Measurements from ENCODE around the gene ANKRD17. TPM values are rescaled to one million over a fixed set of nuclear protein-coding genes. Genes with fewer than 3 reads are reported as not detected.
"Not testable (repeated sequence)": the region's sequence is repeated elsewhere in the genome, so short reads cannot be mapped to it uniquely, and the experiment has no call there.

The ANKRD17 gene
- total RNA-seq, 2 experiments from 2014 or later = 42.3 to 44.2 TPM

DNA sequence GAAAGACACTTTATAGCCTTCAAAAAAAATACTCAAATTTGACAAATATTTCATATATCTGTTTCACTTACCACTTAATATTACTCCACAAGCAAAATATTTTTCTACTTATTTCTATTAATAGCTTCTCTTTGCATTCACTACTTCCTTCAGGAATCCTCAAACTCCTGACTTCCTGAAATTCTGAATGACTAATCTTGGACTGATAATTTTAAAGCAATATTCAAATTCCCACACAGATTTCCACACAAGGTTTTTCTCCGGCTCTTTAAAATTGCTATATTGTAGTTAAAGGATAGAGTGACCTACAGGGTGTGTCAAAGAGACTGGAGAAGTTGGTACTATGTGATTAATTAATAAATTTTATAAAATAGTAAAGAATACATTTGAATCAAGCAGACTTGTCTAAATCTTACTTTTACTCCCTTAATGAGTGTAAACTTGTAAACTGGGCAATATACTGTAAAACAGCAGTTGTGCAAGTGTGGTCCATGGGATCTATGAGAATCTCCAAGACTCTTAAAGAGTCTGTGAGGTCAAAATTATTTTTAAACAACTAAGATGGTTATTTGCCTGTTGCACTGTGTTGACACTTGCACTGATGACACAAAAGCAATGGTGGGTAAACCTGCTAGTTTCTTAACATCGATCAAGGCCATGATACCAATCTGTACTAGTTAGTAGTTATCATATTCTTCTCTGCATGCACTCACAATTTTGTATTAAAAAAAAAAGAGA is 44.5 kb downstream of the ANKRD17 start:
- DNase-seq = no peak
- Mint-ChIP-seq H3K27me3 (ENCODE audit: low read depth) (no peaks in the 10 kb centered on the region), H3K4me1 (ENCODE audit: low read depth) (peaks cover 25% of the 10 kb centered on the region), H3K36me3 (ENCODE audit: low read depth) (peaks cover 21% of the 10 kb centered on the region), H3K4me3 (no peak overlapping the region), H3K9me3 (no peaks in the 10 kb centered on the region), H3K27ac (no peak overlapping the region)
- intact Hi-C loops (cut with micrococcal nuclease) = loop anchor here (5.0 kb wide), 1 partner anchor 42 kb away; no protein-coding TSS in a partner anchor
- CTCF ChIA-PET = interaction anchor here (1.4 kb wide), 1 partner anchor 43 kb away, joined by 3 read pairs; no protein-coding TSS in a partner anchor

DNA sequence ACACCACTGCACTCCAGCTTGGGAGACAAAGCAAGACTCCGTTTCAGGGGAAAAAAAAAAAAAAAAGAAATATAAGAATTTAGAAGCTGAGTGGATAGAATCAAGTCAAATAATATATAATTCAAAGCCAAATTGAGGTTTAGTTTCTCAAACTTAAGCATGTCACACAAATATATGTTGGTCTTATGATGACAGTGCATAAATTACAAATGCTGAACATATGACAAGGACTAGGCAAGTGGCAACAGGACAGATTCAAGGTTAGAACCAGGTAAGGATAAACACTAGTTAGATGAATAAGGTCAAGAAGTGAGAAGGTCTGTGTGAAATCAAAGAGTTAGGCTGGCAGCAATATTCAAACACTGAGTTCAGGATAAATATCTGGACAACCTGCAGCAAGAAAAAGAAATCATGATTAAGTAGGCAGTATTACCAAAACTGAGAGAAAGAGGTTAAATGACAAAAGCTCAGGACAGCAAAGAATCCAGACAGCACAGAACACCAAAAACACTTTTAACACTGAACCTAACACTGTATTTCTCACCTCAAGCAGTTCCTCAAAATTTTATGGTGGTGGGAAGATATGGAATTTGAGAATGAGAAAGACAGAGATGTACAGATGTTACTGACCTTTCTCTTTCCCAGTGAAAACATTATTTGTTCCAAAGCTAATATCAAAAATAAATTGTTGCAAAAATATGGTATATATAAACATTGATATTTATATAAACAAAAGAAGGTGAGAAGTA is 45.4 kb downstream of the ANKRD17 start:
- Mint-ChIP-seq H3K9me3 (no peaks in the 10 kb centered on the region), H3K36me3 (ENCODE audit: low read depth) (peaks cover 24% of the 10 kb centered on the region), H3K4me3 (no peak overlapping the region), H3K27me3 (ENCODE audit: low read depth) (no peaks in the 10 kb centered on the region), H3K4me1 (ENCODE audit: low read depth) (peaks cover 28% of the 10 kb centered on the region), H3K27ac (no peak overlapping the region)
- CTCF ChIA-PET = interaction anchor here (0.6 to 1.4 kb wide), 2 partner anchors 33 to 44 kb away, joined by 3 read pairs; no protein-coding TSS in a partner anchor
- intact Hi-C loops (cut with micrococcal nuclease) = loop anchor here (5.0 kb wide), 1 partner anchor 41 kb away; no protein-coding TSS in a partner anchor
- no peak for DNase-seq

DNA sequence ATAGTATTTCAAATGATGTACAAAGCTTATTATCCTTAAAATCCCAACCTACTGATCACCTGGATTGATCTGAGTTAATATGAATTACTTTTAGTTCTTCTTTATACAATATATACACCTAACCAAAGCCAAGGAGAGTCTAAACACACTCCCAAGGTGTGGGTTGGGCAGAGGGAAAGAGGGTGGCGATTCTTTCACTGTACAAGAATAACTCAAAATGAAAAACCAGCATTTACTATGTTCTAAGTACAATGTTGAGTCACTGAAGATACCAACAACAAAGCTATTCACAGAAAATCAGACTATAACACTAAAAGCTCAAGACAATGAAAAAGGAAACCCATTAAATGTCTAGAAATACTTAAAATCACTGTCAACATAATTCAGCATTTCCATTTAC is 46.6 kb downstream of the ANKRD17 start:
- intact Hi-C loops (cut with micrococcal nuclease) = loop anchor here (5.0 kb wide), 1 partner anchor 40 kb away; no protein-coding TSS in a partner anchor
- CTCF ChIA-PET = interaction anchor here (0.7 to 1.4 kb wide), 3 partner anchors 11 to 83 kb away, joined by 3 to 5 read pairs (median 5); no protein-coding TSS in a partner anchor
- no peak for DNase-seq
- H3K36me3 Mint-ChIP-seq (ENCODE audit: low read depth) = peaks cover 26% of the 10 kb centered on the region
- H3K27me3 Mint-ChIP-seq (ENCODE audit: low read depth) = no peaks in the 10 kb centered on the region
- H3K9me3 Mint-ChIP-seq = peaks cover 3% of the 10 kb centered on the region
- H3K4me1 Mint-ChIP-seq (ENCODE audit: low read depth) = peaks cover 27% of the 10 kb centered on the region
- H3K27ac Mint-ChIP-seq = no peak overlapping the region
- H3K4me3 Mint-ChIP-seq = no peak overlapping the region

DNA sequence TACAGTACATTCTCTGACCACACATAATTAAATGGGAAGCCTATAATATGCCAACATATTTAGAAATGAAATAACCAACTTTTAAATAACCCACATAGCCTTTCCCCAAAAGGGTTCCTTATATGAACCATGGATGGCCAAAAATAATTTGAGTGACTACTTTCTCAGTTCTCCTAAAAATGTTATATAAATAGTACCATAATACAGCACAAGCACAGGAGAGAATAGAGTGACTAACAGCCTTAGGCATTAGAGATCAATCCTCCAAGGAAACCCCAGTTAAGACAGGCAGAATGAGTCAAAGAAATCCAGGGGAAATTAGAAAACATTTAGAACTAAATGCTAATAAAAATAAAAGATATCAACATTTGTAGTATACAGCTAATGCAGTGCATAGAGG is 50.2 kb downstream of the ANKRD17 start:
- no peak for DNase-seq
- CTCF ChIA-PET = interaction anchor here (0.7 kb wide), 1 partner anchor 40 kb away, joined by 4 read pairs; no protein-coding TSS in a partner anchor
- peaks cover 46% of the 10 kb centered on the region for H3K36me3 Mint-ChIP-seq (ENCODE audit: low read depth)
- H3K4me1 Mint-ChIP-seq (ENCODE audit: low read depth) = peaks cover 36% of the 10 kb centered on the region
- peaks cover 6% of the 10 kb centered on the region for H3K9me3 Mint-ChIP-seq
- H3K27me3 Mint-ChIP-seq (ENCODE audit: low read depth) = no peaks in the 10 kb centered on the region
- H3K27ac Mint-ChIP-seq = no peak overlapping the region
- H3K4me3 Mint-ChIP-seq = no peak overlapping the region
- intact Hi-C loops (cut with micrococcal nuclease) = no loop called here

- CTCF ChIA-PET = no interaction called here
- no peak for DNase-seq
- intact Hi-C loops (cut with micrococcal nuclease) = no loop called here
- no peak overlapping the region for H3K27ac Mint-ChIP-seq
- peaks cover 8% of the 10 kb centered on the region for H3K9me3 Mint-ChIP-seq
- H3K4me3 Mint-ChIP-seq = no peak overlapping the region
- H3K27me3 Mint-ChIP-seq (ENCODE audit: low read depth) = no peaks in the 10 kb centered on the region
- peaks cover 54% of the 10 kb centered on the region for H3K36me3 Mint-ChIP-seq (ENCODE audit: low read depth)
- H3K4me1 Mint-ChIP-seq (ENCODE audit: low read depth) = peaks cover 40% of the 10 kb centered on the region
These were observed 52.4 kb downstream of the ANKRD17 start for GRCh38 chr4:73206236-73206635.

- DNase-seq = no peak
- Mint-ChIP-seq H3K27ac (no peak overlapping the region), H3K4me1 (ENCODE audit: low read depth) (peaks cover 39% of the 10 kb centered on the region), H3K4me3 (no peak overlapping the region), H3K9me3 (peaks cover 8% of the 10 kb centered on the region), H3K27me3 (ENCODE audit: low read depth) (no peaks in the 10 kb centered on the region), H3K36me3 (ENCODE audit: low read depth) (peaks cover 53% of the 10 kb centered on the region)
- CTCF ChIA-PET = no interaction called here
- intact Hi-C loops (cut with micrococcal nuclease) = no loop called here
These were observed 53.1 kb downstream of the ANKRD17 start for GRCh38 chr4:73205482-73205881.

DNA sequence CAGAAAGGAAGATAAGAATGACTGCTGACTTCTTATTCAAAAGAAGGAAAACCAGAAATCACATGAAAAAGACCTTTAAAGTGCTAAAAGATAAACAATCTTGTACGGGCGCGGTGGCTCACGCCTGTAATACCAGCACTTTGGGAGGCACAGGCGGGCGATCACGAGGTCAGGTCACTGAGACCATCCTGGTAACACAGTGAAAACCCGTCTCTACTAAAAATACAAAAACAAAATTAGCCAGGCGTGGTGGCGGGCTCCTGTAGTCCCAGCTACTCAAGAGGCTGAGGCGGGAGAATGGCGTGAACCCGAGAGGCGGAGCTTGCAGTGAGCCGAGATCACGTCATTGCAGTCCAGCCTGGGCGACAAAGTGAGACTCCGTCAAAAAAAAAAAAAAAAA is 54.6 kb downstream of the ANKRD17 start:
- DNase-seq; intact Hi-C loops (cut with micrococcal nuclease); CTCF ChIA-PET; H3K27ac Mint-ChIP-seq; H3K4me3 Mint-ChIP-seq; H3K9me3 Mint-ChIP-seq; H3K27me3 Mint-ChIP-seq (ENCODE audit: low read depth): not testable (repeated sequence)
- Mint-ChIP-seq H3K36me3 (ENCODE audit: low read depth) (peaks cover 47% of the 10 kb centered on the region), H3K4me1 (ENCODE audit: low read depth) (peaks cover 46% of the 10 kb centered on the region)

DNA sequence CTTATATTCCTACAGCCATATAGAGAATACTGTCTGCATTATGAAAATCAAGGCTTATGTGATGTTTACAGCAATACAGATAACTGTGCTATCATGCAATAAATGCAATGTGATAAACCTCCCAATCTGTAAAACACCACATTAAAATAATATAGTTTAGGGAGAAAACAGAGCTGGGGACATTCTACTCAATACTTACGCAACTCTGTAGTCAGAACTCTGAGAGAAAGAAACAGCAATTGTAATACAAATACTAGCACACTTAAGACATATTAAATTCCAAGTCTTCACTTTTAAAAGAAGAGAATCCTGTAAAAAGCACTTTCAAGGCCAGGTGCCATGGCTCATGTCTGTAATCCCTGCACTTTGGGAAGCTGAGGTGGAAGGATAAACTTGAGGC is 61.4 kb downstream of the ANKRD17 start:
- no peak overlapping the region for H3K4me3 Mint-ChIP-seq
- no peak for DNase-seq
- H3K4me1 Mint-ChIP-seq (ENCODE audit: low read depth) = peaks cover 29% of the 10 kb centered on the region
- CTCF ChIA-PET = no interaction called here
- H3K9me3 Mint-ChIP-seq = no peaks in the 10 kb centered on the region
- intact Hi-C loops (cut with micrococcal nuclease) = no loop called here
- H3K36me3 Mint-ChIP-seq (ENCODE audit: low read depth) = peaks cover 14% of the 10 kb centered on the region
- H3K27ac Mint-ChIP-seq = no peak overlapping the region
- H3K27me3 Mint-ChIP-seq (ENCODE audit: low read depth) = no peaks in the 10 kb centered on the region

- Mint-ChIP-seq H3K4me1 (ENCODE audit: low read depth) (peaks cover 20% of the 10 kb centered on the region), H3K27ac (no peak overlapping the region), H3K36me3 (ENCODE audit: low read depth) (peaks cover 18% of the 10 kb centered on the region), H3K9me3 (no peaks in the 10 kb centered on the region), H3K27me3 (ENCODE audit: low read depth) (no peaks in the 10 kb centered on the region), H3K4me3 (no peak overlapping the region)
- CTCF ChIA-PET = no interaction called here
- no peak for DNase-seq
- intact Hi-C loops (cut with micrococcal nuclease) = no loop called here
These were observed 64.5 kb downstream of the ANKRD17 start for GRCh38 chr4:73194064-73194463.

DNA sequence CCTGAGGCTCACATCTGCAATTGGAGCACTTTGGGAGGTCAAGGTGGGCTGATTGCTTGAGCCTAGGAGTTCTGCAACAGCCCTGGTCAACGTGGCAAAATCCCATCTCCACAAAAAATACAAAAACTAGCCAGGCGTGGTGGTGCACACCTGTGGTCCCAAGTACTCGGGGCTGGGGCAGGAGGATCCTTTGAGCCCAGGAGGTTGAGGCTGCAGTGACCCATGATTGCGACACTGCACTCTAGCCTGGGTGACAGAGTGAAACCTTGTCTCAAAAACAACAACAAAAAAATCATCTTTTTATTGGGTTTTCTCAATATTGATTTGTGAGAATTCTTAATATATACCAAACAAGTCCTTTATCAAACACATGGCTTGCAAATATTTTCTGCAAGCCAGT is 64.9 kb downstream of the ANKRD17 start:
- intact Hi-C loops (cut with micrococcal nuclease) = no loop called here
- no peak overlapping the region for H3K4me3 Mint-ChIP-seq
- peaks cover 21% of the 10 kb centered on the region for H3K36me3 Mint-ChIP-seq (ENCODE audit: low read depth)
- no peaks in the 10 kb centered on the region for H3K9me3 Mint-ChIP-seq
- H3K27me3 Mint-ChIP-seq (ENCODE audit: low read depth) = no peaks in the 10 kb centered on the region
- H3K27ac Mint-ChIP-seq = no peak overlapping the region
- H3K4me1 Mint-ChIP-seq (ENCODE audit: low read depth) = peaks cover 19% of the 10 kb centered on the region
- DNase-seq = no peak
- CTCF ChIA-PET = no interaction called here

DNA sequence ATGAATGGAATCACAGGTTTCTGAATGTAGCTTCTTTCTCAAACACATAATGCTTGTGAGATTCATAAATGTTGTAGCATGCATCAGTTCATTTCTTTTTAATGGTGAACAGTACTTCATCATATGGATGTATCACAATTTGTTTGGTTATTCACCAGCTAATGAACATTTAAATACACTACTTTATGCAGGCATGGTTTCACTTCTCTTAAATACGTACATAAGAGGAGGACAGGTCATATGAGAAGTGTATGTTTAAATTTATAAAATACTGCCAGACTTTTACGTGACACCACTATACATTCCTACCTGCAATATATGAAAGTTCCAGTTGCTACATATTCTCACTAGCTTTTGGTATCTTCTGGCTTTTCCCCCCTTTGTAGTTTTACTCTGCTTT is 65.4 kb downstream of the ANKRD17 start:
- intact Hi-C loops (cut with micrococcal nuclease) = no loop called here
- CTCF ChIA-PET = no interaction called here
- Mint-ChIP-seq H3K9me3 (no peaks in the 10 kb centered on the region), H3K27me3 (ENCODE audit: low read depth) (no peaks in the 10 kb centered on the region), H3K36me3 (ENCODE audit: low read depth) (peaks cover 22% of the 10 kb centered on the region), H3K4me3 (no peak overlapping the region), H3K4me1 (ENCODE audit: low read depth) (peaks cover 17% of the 10 kb centered on the region), H3K27ac (no peak overlapping the region)
- no peak for DNase-seq

GRCh38 chr4:73189274-73189810 is 69.3 kb downstream of the ANKRD17 start:
- no peak overlapping the region for H3K27ac Mint-ChIP-seq
- peaks cover 24% of the 10 kb centered on the region for H3K36me3 Mint-ChIP-seq (ENCODE audit: low read depth)
- peaks cover 24% of the 10 kb centered on the region for H3K4me1 Mint-ChIP-seq (ENCODE audit: low read depth)
- no peaks in the 10 kb centered on the region for H3K27me3 Mint-ChIP-seq (ENCODE audit: low read depth)
- H3K9me3 Mint-ChIP-seq = no peaks in the 10 kb centered on the region
- CTCF ChIA-PET = no interaction called here
- no peak for DNase-seq
- intact Hi-C loops (cut with micrococcal nuclease) = no loop called here
- H3K4me3 Mint-ChIP-seq = no peak overlapping the region
